T-helper 17 cell (primary cell): ENCODE data around the gene CALN1. TPM values are rescaled to one million over a fixed set of nuclear protein-coding genes. Genes with fewer than 3 reads are reported as not detected.
"Not testable (repeated sequence)": the region's sequence is repeated elsewhere in the genome, so short reads cannot be mapped to it uniquely, and the experiment has no call there.

Experiments used
- ATAC-seq: fragments of 150-1000 bp; cut with Tn5 transposase; 2 replicates; pipeline ENCODE4 v1.10.0; 2021; ENCODE audit warnings: mild to moderate bottlenecking, moderate library complexity
- DNase-seq, 3 donors: peaks; one replicate each; pipeline versions ENCODE4 v3.0.0 to v3.0.0-alpha.2; 2020 to 2021
- H3K9me3 ChIP-seq: one replicate; pipeline ENCODE4 v1.7.0; 2013; ENCODE audit warnings: low read length, mild to moderate bottlenecking; ENCODE audit not compliant: control insufficient read depth, poor library complexity, severe bottlenecking
- H3K27ac Mint-ChIP-seq: one replicate; pipeline ENCODE4 v1.8.0; 2022; ENCODE audit warnings: mild to moderate bottlenecking, moderate library complexity, mixed read lengths
- H3K27me3 Mint-ChIP-seq: one replicate; pipeline ENCODE4 v1.8.0; 2022; ENCODE audit warnings: mixed read lengths
- H3K36me3 Mint-ChIP-seq: one replicate; pipeline ENCODE4 v1.8.0; 2022; ENCODE audit warnings: low read depth, mixed read lengths
- H3K4me1 Mint-ChIP-seq: one replicate; pipeline ENCODE4 v1.8.0; 2022; ENCODE audit warnings: mild to moderate bottlenecking, mixed read lengths
- H3K4me3 Mint-ChIP-seq: one replicate; pipeline ENCODE4 v1.8.0; 2022; ENCODE audit warnings: mild to moderate bottlenecking, moderate library complexity, mixed read lengths
- total RNA-seq, 4 donors: library from RNA in 2 of 4; stranded (reverse) in 2 of 4; gene quantifications; one replicate each; pipeline ENCODE4 v1.2.3 and lab custom pipeline; 2022 to 2026

CALN1 gene
- total RNA-seq (not detected), total RNA-seq (lab: John Stamatoyannopoulos, UW) (0 reads per million in 2 donors)

DNA sequence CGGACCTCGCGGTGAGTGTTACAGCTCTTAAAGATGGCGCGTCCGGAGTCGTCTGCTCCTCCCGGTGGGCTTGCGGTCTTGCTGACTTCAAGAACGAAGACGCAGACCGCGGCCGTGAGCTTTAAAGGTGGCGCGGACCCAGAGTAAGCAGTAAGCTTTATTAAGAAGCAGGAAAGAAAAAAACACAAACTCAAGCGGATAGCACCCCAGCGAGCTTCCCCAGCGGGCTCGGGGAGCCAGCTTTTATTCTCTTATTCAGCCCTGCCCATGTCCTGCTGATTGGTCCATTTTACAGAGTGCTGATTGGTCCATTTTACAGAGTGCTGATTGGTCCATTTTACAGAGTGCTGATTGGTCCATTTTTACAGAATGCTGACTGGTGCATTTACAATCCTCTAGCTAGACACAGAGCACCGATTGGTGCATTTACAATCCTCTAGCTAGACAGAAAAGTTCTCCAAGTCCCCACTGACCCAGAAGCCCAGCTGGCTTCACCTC is at the start of gene CALN1:
TSS of gene CALN1 (minus strand) at position 218 of the 498 bp plus-strand sequence.
- not testable (repeated sequence) for ATAC-seq, H3K4me3 Mint-ChIP-seq, H3K36me3 Mint-ChIP-seq, H3K9me3 ChIP-seq, H3K27ac Mint-ChIP-seq, H3K27me3 Mint-ChIP-seq, DNase-seq, H3K4me1 Mint-ChIP-seq

GRCh38 chr7:72453471-72453870 is 41.3 kb upstream of the CALN1 start:
- Mint-ChIP-seq H3K36me3 (no peaks in the 10 kb centered on the region), H3K4me1 (no peaks in the 10 kb centered on the region), H3K27me3 (no peaks in the 10 kb centered on the region), H3K27ac (no peak overlapping the region), H3K4me3 (no peak overlapping the region)
- no peak for DNase-seq
- H3K9me3 ChIP-seq, result no peaks in the 10 kb centered on the region
- no peak for ATAC-seq

- H3K9me3 ChIP-seq, result no peaks in the 10 kb centered on the region
Observed at GRCh38 chr7:72447465-72448204, 35.5 kb upstream of the CALN1 start.

GRCh38 chr7:72446591-72447462 is 34.7 kb upstream of the CALN1 start:
- no peaks in the 10 kb centered on the region for H3K4me1 Mint-ChIP-seq
- H3K36me3 Mint-ChIP-seq, result no peaks in the 10 kb centered on the region
- no peaks in the 10 kb centered on the region for H3K9me3 ChIP-seq
- no peak for DNase-seq
- no peak overlapping the region for H3K27ac Mint-ChIP-seq
- H3K4me3 Mint-ChIP-seq, result no peak overlapping the region
- peaks cover 4% of the 10 kb centered on the region for H3K27me3 Mint-ChIP-seq
- no peak for ATAC-seq

More at GRCh38 chr7:72447465-72448204, 35.5 kb upstream of the CALN1 start:
- no peak overlapping the region for H3K27ac Mint-ChIP-seq
- DNase-seq (no peak), ATAC-seq (no peak)
- no peaks in the 10 kb centered on the region for H3K36me3 Mint-ChIP-seq
- H3K27me3 Mint-ChIP-seq, result peaks cover 4% of the 10 kb centered on the region
- H3K4me1 Mint-ChIP-seq, result no peaks in the 10 kb centered on the region
- no peak overlapping the region for H3K4me3 Mint-ChIP-seq

DNA sequence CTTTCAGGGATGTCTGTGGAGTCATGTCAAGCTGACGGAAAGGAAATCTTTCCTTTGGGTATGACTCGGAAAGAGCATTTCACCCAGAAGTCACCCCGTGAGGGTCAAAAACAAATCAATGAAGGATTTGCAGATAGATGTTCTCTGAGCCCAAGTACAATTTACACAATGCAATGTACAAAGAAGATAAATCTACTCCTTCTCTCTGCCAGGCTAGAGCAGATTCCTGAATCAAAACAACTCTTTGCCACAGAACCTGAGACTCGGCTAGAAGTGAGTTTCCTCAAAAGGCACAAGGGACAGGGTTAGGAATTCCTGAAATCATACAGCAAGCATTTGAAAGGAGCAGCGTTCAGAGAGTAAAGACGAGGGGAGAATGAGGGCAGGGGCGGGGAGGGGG is 34.0 kb upstream of the CALN1 start:
- no peak for DNase-seq
- no peak overlapping the region for H3K27ac Mint-ChIP-seq

DNA sequence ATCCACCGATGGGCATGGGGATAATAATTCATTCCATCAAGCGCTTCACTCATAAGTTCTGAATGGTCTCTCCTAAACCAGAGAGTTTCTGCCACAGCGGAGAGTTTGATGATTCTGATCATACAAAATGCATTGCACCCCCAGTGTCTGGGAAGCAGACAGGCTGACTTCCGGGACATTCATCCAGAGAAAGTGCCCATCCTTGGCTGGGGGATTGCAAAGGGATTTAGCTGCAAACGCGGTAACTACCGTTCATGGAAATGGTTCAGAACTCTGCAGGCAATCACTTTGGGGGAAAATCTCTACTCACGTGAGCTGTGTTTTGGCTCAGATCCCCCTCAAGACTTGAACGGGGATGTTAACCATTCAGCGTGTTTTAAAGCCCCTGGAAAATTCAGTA is 33.4 kb upstream of the CALN1 start:
- ATAC-seq (no peak), DNase-seq (no peak)
- Mint-ChIP-seq H3K4me3 (no peak overlapping the region), H3K27me3 (peaks cover 4% of the 10 kb centered on the region), H3K27ac (no peak overlapping the region), H3K36me3 (peaks cover 2% of the 10 kb centered on the region), H3K4me1 (no peaks in the 10 kb centered on the region)
- no peaks in the 10 kb centered on the region for H3K9me3 ChIP-seq

More for the DNA sequence above, 34.0 kb upstream of the CALN1 start:
- Mint-ChIP-seq H3K36me3 (no peaks in the 10 kb centered on the region), H3K4me3 (no peak overlapping the region), H3K4me1 (no peaks in the 10 kb centered on the region), H3K27me3 (peaks cover 4% of the 10 kb centered on the region)
- no peak for ATAC-seq
- H3K9me3 ChIP-seq, result no peaks in the 10 kb centered on the region

DNA sequence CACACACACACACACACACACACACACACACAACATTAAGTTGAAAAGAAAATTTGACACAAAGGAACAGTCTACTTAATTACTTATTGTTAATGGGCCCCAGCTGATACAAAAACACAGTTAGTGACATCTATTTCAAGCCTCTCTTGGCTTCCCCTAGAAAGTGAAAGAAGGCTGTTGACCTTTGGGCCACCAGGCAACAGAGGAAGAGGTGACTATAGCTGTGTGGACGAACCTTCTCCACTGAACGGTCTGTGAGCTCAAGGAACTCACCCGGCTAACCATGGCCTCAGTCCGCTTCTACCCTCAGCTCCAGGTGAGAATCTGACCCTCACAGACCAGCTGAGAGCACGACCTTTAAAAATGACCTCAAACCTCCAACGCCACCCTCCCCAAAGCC is 32.9 kb upstream of the CALN1 start:
- Mint-ChIP-seq H3K36me3 (peaks cover 2% of the 10 kb centered on the region), H3K27me3 (peaks cover 4% of the 10 kb centered on the region), H3K4me1 (no peaks in the 10 kb centered on the region), H3K4me3 (no peak overlapping the region), H3K27ac (no peak overlapping the region)
- no peaks in the 10 kb centered on the region for H3K9me3 ChIP-seq
- DNase-seq, result no peak
- ATAC-seq, result no peak

DNA sequence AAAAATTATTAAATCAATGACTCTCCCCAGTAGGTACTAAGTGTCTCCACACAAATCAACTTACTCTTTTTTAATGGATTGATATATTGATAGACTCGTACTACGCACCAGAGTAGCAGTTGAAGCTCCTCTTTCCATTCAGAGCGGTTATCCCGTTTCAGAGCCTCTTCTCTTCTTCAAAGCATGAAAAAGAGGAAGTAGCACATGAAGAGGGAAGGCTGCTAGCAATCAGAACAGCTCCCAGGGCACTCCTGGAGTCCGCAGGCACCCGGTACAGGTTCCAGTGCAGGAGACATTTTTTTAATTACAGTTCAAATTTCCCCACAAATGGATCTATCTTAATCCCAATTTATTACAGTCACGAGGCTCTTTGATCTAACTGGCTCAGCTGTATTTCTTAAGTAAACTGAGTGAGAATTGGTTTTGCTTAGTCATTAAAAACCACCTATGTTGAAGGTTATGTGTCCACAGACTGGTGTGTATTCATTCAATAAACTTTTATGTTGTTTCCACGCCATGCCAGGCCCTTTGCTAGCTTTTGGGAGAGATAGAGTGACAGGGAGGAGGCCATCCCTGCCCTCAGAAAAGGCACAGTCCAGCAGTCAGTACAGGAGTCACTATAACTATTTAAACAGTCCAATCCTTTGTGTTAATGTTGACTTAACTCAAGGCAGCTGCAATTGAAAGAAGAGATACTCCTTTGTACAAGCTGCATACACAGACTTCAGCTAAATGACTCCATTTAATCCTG is 32.1 kb upstream of the CALN1 start:
- peaks cover 2% of the 10 kb centered on the region for H3K36me3 Mint-ChIP-seq
- H3K4me1 Mint-ChIP-seq, result no peaks in the 10 kb centered on the region
- ATAC-seq (no peak), DNase-seq (no peak)
- peaks cover 4% of the 10 kb centered on the region for H3K27me3 Mint-ChIP-seq
- no peak overlapping the region for H3K27ac Mint-ChIP-seq
- H3K9me3 ChIP-seq, result no peaks in the 10 kb centered on the region
- no peak overlapping the region for H3K4me3 Mint-ChIP-seq

GRCh38 chr7:72441791-72442190 is 29.7 kb upstream of the CALN1 start:
- peaks cover 4% of the 10 kb centered on the region for H3K27me3 Mint-ChIP-seq
- ATAC-seq, result no peak

DNA sequence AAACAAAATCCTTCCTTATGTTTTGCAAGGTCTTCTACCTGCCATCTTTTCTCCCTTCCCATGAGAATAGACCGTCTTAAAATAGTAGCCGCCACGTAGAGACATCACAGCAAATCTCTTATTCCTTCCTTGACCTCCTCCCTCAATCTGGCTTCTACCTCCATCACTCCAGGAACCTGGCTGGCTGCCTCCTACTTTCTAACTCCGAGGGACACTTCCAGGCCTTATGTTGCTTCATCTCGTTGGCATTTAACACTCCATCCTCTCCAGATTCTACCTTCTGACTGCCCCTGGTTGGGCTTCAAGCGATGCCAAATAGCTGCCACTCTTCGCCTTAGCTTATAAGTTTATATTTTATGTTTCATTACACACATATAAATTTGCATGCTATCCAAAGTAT is 26.4 kb upstream of the CALN1 start:
- ATAC-seq (no peak), DNase-seq (no peak)
- Mint-ChIP-seq H3K27ac (no peak overlapping the region), H3K4me1 (no peaks in the 10 kb centered on the region), H3K4me3 (no peak overlapping the region), H3K27me3 (no peaks in the 10 kb centered on the region), H3K36me3 (peaks cover 2% of the 10 kb centered on the region)
- no peaks in the 10 kb centered on the region for H3K9me3 ChIP-seq

More at GRCh38 chr7:72441791-72442190, 29.7 kb upstream of the CALN1 start:
- H3K4me1 Mint-ChIP-seq, result no peaks in the 10 kb centered on the region
- H3K36me3 Mint-ChIP-seq, result peaks cover 2% of the 10 kb centered on the region
- no peak for DNase-seq
- no peak overlapping the region for H3K27ac Mint-ChIP-seq
- H3K9me3 ChIP-seq, result no peaks in the 10 kb centered on the region
- no peak overlapping the region for H3K4me3 Mint-ChIP-seq

DNA sequence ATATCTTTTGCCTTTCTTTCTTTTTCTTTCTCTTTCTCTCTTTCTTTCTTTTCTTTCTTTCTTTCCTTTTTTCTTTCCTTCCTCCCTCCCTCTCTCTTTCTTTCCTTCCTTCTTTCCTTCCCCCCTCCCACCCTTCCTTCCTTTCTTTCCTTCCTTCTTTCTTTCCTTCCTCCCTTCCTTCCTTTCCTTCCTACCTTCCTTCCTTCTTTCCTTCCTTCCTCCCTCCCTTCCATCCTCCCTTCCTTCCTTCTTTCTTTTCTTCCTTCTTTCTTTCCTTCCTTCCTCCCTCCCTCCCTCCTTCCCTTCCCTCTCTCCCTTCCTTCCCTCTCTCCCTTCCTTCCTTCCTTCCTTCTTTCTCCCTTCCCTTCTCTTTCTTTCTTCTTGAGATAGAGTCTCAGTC is 25.5 kb upstream of the CALN1 start:
- ATAC-seq, result no peak
- H3K36me3 Mint-ChIP-seq, result peaks cover 2% of the 10 kb centered on the region
- no peaks in the 10 kb centered on the region for H3K4me1 Mint-ChIP-seq
- no peak overlapping the region for H3K27ac Mint-ChIP-seq
- H3K4me3 Mint-ChIP-seq, result no peak overlapping the region
- DNase-seq, result no peak
- H3K9me3 ChIP-seq, result no peaks in the 10 kb centered on the region
- no peaks in the 10 kb centered on the region for H3K27me3 Mint-ChIP-seq

DNA sequence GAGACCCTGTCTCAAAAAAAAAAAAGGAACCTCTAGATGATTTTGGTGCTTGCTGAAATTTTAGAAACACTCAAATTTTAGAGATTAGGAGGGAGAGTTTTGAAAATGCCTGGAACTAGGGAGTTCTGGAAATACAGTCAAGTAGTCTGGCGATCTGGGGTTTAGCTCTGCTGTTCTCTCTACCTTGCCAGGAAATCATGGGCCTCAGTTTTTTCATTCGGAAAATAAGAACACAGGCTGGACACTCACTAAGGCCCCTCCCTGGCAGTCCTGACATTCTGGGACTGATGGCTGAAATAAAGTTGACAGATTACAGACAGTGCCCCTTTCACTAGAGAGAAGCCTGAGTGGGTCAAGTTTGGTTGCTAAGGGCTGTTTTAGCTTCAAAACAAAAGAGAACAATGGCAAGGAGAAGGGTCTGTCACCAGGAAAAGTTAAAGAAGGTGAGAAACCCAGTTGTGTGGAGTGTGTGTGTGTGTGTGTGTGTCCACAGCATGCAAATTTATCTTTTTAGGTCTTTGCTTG is 25.0 kb upstream of the CALN1 start:
- Mint-ChIP-seq H3K4me3 (no peak overlapping the region), H3K27ac (no peak overlapping the region), H3K36me3 (peaks cover 2% of the 10 kb centered on the region), H3K4me1 (no peaks in the 10 kb centered on the region), H3K27me3 (no peaks in the 10 kb centered on the region)
- no peaks in the 10 kb centered on the region for H3K9me3 ChIP-seq
- DNase-seq (no peak), ATAC-seq (no peak)
